ENCODE results near the gene ZFP92.

Gene ZFP92

DNA sequence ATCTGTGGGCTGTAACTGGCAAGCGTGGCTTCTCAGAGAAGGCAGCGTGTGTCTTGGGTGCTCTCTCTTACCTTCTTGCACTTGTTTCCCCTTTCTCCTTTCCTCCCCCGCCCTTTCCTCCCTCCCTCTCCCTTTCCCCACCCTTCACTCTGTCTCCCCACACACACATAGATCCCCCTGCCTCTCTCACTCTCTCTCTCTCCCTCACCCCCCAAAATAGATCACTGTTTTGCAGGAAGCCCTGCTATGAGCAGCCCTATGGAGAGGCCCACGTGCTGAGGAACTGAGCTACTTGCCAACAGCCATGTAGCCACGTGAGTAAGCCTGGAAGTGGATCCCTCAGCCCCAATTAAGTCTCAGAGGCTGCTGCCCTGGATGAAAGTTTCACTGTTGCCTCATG is 5.8 kb upstream of the ZFP92 start:
- no peak for TF ChIP-seq CTCF (IDR thresholded peaks at IDR 0.05; ENCODE audit: borderline replicate concordance, insufficient read depth, low read depth, low read length)
- H3K4me3 ChIP-seq (ENCODE audit: low read depth, low read length) = no peak overlapping the region

- H3K4me3 ChIP-seq (ENCODE audit: low read depth, low read length) = no peak overlapping the region
- TF ChIP-seq CTCF (IDR thresholded peaks at IDR 0.05; ENCODE audit: borderline replicate concordance, insufficient read depth, low read depth, low read length) = no peak
Measured at GRCh38 chrX:153406011-153406410, 5.3 kb upstream of the ZFP92 start.

DNA sequence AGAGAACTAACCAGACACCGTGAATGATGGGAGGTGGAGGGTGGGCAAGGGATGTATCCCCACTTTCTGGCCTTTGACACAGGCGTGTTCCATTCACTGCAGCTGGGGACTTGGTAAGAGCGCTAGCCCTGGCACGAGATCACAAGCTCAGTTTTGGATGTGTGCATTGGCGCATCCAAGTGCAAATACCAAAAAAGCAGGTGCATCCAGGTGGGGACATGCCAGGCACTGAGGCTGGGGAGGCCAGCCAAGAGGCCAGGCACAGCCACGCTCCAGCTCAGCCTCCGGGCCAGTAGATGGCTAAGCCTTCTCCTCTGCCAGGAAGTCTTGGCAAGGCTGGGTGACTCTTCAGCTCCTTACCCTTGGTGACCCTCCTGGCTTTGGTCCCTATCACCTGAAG is 4.4 kb upstream of the ZFP92 start:
- TF ChIP-seq CTCF (IDR thresholded peaks at IDR 0.05; ENCODE audit: borderline replicate concordance, insufficient read depth, low read depth, low read length) = no peak
- H3K4me3 ChIP-seq (ENCODE audit: low read depth, low read length) = no peak overlapping the region

- TF ChIP-seq CTCF (IDR thresholded peaks at IDR 0.05; ENCODE audit: borderline replicate concordance, insufficient read depth, low read depth, low read length) = no peak
- no peak overlapping the region for H3K4me3 ChIP-seq (ENCODE audit: low read depth, low read length)
Measured at GRCh38 chrX:153407736-153408135, 3.5 kb upstream of the ZFP92 start.

DNA sequence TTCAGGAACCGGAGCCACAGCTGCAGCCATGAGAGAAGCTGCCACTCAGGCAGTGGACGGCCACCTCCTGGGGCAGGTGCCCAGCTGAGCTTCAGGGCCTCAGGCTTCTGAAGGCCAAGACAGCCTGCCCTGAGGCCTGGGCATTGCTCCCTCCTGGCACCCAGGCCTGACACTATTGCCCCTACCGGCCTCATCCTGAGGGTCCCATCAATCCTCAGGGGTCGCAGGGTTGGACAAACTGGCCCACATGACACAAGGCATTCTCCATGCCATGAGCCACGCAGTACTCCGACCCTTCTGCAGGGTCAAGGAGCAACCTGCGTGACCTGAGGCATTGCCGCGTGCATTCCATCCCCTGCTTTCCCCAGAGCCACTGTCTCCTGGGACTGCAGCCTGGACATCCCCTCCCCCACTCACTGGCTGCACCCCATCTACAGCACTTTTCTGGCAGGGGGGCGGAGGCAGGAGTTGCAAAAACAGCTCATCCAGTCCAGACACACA is 3.0 kb upstream of the ZFP92 start:
- no peak overlapping the region for H3K4me3 ChIP-seq (ENCODE audit: low read depth, low read length)
- TF ChIP-seq CTCF (IDR thresholded peaks at IDR 0.05; ENCODE audit: borderline replicate concordance, insufficient read depth, low read depth, low read length) = no peak

DNA sequence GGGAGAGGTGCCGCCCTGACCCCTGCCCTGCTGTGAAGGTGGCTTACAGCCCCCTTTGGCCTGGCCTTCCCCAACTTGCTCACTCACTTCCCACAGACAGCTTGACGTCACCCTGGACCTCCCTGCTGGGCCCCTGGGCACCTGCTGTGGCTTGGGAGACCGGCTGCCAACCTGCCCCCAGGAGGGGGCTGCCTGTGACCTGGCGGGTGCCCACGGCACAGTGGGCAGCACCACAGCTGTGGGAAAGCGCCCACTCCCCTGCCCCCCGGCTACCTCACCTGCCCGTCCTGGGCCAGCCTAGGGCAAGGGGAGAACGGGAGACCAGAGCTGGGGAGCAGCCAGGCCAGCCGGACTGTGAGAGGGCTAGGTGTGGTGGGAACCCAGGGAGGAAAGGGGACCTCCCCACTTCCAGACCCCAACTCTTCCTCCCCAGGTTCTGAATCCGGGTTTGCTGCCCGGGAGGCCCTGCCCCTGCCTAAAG is 2.4 kb upstream of the ZFP92 start:
- no peak for TF ChIP-seq CTCF (IDR thresholded peaks at IDR 0.05; ENCODE audit: borderline replicate concordance, insufficient read depth, low read depth, low read length)
- H3K4me3 ChIP-seq (ENCODE audit: low read depth, low read length) = no peak overlapping the region

DNA sequence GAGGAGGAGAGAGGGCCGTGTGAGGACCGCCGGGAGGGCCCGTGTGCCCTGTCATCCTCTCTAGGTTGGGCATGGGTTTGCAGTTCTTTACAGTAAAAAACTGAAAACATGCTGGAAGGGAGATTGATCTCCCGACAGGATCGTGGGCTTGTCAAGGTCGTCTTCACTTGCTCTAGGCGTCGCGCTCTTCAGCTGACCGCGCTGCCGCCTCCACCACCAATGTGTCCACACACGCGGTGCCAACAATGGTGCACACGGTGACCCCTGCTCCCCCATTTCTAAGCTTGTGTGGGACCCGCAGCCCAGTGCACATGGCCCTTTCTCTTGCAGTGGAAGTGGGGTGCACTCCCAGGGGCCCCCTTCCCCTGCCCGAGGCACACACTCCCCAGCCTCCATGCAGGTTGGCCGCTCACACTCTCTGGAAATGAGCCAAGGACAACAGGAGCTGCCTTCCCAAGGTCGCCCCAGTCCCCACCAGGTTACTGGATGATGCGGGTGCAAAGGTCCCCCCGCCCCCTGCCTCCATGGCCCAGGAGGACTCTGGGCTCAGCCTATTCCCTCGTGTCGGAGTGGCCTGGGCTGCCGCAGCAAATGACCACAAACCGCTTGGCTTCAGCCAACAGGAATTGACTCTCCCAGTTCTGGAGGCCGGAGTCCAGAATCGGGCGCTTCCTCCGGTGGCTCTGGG is 1.7 kb upstream of the ZFP92 start:
- no peak overlapping the region for H3K4me3 ChIP-seq (ENCODE audit: low read depth, low read length)
- no peak for TF ChIP-seq CTCF (IDR thresholded peaks at IDR 0.05; ENCODE audit: borderline replicate concordance, insufficient read depth, low read depth, low read length)
